Tibial nerve (tissue), 4 donors: ENCODE data around the gene MRPL40. TPM values are rescaled to one million over a fixed set of nuclear protein-coding genes. Genes with fewer than 3 reads are reported as not detected.

ENCODE experiments used
- DNase-seq, 2 donors: peaks; one replicate each; pipeline ENCODE4 v3.0.0-alpha.2; 2019; ENCODE audit warnings: low spot score in 2 of 2
- H3K27ac ChIP-seq, 4 donors: fragments of 200-600 bp; sonication (generic) in 3 of 4; one replicate each; pipeline ENCODE4 v1.5.1; 2017 to 2019; ENCODE audit warnings: mild to moderate bottlenecking in 1 of 4
- H3K27me3 ChIP-seq, 2 donors: fragments of 200-600 bp; sonication (generic) in 1 of 2; one replicate each; pipeline versions ENCODE4 v1.5.1 to v1.6.0; 2017 to 2019
- H3K36me3 ChIP-seq, 3 donors: fragments of 200-600 bp; sonication (generic); one replicate each; pipeline ENCODE4 v1.5.1; 2018 to 2019
- H3K4me1 ChIP-seq, 4 donors: fragments of 200-600 bp; sonication (generic) in 3 of 4; one replicate each; pipeline ENCODE4 v1.5.1; 2017 to 2019
- H3K4me3 ChIP-seq, 4 donors: fragments of 200-600 bp; sonication (generic) in 3 of 4; one replicate each; pipeline ENCODE4 v1.5.1; 2017 to 2019; ENCODE audit warnings: mild to moderate bottlenecking in 1 of 4, moderate library complexity in 1 of 4
- H3K9me3 ChIP-seq, 4 donors: fragments of 200-600 bp; sonication (generic) in 3 of 4; one replicate each; pipeline ENCODE4 v1.5.1; 2017 to 2019
- EP300 ChIP-seq, 2 donors: sonication (generic); formaldehyde crosslinking; IDR thresholded peaks; one replicate each; pipeline ENCODE4 v1.6.1; 2017; ENCODE audit warnings: antibody characterized with exemption in 2 of 2, mild to moderate bottlenecking in 1 of 2
- POLR2A ChIP-seq, 2 donors: fragments of 450-650 bp; IDR thresholded peaks; one replicate each; pipeline ENCODE4 v1.6.1; 2017; ENCODE audit warnings: antibody characterized with exemption in 2 of 2, mild to moderate bottlenecking in 2 of 2, moderate library complexity in 2 of 2
- WGBS, 2 donors: methylation state at CpG; one replicate each; pipeline ENCODE4 v1.1.5; 2018; 5-methylcytosine and 5-hydroxymethylcytosine counted together
- total RNA-seq, 4 donors: library from RNA; depleted of rRNA; stranded (reverse); fragments of >200 nt; gene quantifications; one replicate each; pipeline ENCODE4 v1.1.0, GENCODE V29; 2016
- TF ChIP-seq, protein P1 (sequence below), 5 experiments: fragments of 200-600 bp in 3 of 5; fragments of 450-650 bp in 2 of 5; sonication (generic) in 3 of 5; IDR thresholded peaks; one replicate each; pipeline ENCODE4 v1.5.1; 2016 to 2019; ENCODE audit warnings: antibody characterized with exemption in 5 of 5, mild to moderate bottlenecking in 3 of 5, moderate library complexity in 2 of 5

Gene MRPL40
- total RNA-seq, 4 donors from 2014 or later: 11.4 to 37.8 (median 23.8) TPM

DNA sequence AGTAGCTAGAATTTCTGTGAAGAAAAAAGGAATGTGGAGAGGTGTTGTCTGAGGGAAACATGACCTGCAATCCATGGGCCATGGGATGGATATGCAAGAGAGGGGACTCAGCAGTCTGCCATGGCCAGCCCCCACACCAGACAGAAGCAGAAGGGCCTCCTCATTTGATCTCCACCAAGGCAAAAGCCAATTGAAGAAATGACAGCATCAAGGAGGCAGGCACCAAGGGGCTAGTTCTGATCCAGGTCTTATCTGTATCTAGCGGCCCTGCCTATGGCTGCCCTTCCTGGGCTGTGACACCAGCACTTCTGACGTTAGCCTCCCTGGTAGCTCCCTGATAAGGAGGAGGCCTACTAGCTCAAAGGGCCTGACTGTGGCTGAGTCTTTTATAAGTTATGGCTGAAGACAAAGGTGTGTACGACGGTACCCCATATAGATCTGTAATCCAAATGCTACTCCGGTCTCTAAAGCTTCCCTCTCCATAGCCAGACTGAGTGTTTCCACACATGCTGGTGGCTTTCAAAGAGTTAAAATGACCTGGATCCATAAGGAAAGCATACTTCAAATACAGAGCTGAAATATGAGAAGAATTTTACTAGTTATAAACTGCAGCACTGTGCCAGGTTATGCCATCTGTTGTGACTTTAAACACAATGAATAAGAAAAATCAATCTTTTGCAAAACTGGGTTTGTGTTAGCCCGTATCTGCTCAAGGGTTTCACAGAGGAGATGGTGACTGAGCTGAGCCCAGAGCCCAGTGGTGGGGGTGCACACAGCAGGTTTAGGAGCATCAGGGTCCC, 35.2 kb upstream of the MRPL40 start:
- H3K4me3 ChIP-seq: no peak overlapping the region
- no peaks in the 10 kb centered on the region for H3K27me3 ChIP-seq
- no peak overlapping the region for H3K27ac ChIP-seq
- no peaks in the 10 kb centered on the region for H3K9me3 ChIP-seq
- no peaks in the 10 kb centered on the region for H3K4me1 ChIP-seq
- WGBS, 2 donors: 87 to 97% methylated on average over 6 of the region's 6 CpGs
- TF ChIP-seq EP300 (IDR thresholded peaks at IDR 0.05): no peak
- TF ChIP-seq, protein P1, sequence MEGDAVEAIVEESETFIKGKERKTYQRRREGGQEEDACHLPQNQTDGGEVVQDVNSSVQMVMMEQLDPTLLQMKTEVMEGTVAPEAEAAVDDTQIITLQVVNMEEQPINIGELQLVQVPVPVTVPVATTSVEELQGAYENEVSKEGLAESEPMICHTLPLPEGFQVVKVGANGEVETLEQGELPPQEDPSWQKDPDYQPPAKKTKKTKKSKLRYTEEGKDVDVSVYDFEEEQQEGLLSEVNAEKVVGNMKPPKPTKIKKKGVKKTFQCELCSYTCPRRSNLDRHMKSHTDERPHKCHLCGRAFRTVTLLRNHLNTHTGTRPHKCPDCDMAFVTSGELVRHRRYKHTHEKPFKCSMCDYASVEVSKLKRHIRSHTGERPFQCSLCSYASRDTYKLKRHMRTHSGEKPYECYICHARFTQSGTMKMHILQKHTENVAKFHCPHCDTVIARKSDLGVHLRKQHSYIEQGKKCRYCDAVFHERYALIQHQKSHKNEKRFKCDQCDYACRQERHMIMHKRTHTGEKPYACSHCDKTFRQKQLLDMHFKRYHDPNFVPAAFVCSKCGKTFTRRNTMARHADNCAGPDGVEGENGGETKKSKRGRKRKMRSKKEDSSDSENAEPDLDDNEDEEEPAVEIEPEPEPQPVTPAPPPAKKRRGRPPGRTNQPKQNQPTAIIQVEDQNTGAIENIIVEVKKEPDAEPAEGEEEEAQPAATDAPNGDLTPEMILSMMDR (IDR thresholded peaks at IDR 0.05): no peak
- no peak for TF ChIP-seq POLR2A (IDR thresholded peaks at IDR 0.05)
- H3K36me3 ChIP-seq: peaks cover 6 to 96% (median 27%) of the 10 kb centered on the region in 3 donors
- no peak for DNase-seq

DNA sequence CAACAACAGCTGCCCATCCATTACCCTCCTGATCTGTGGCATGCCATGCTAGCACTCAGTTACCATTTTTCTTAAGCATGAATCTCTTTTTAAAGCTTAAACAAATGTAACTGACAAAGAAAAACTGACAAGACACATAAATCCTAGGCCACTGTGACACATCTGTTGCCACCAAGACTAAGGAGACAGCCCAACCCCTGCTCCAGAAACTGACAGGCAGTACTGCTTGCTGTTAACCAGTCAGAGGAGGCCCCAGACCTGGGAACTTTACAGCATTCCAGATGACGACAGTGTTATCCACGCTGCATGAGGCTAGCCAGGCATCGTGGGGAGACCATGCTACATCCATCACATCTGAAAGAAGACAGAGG, 34.6 kb upstream of the MRPL40 start:
- no peak overlapping the region for H3K4me3 ChIP-seq
- TF ChIP-seq POLR2A (IDR thresholded peaks at IDR 0.05) (no peak), EP300 (IDR thresholded peaks at IDR 0.05) (no peak)
- TF ChIP-seq, protein P1 (IDR thresholded peaks at IDR 0.05): no peak
- no peaks in the 10 kb centered on the region for H3K27me3 ChIP-seq
- 81 to 100% methylated on average over 3 of the region's 3 CpGs for WGBS, 2 donors
- DNase-seq: no peak
- no peak overlapping the region for H3K27ac ChIP-seq
- H3K4me1 ChIP-seq: no peaks in the 10 kb centered on the region
- peaks cover 6 to 90% (median 21%) of the 10 kb centered on the region in 3 donors for H3K36me3 ChIP-seq
- H3K9me3 ChIP-seq: no peaks in the 10 kb centered on the region

DNA sequence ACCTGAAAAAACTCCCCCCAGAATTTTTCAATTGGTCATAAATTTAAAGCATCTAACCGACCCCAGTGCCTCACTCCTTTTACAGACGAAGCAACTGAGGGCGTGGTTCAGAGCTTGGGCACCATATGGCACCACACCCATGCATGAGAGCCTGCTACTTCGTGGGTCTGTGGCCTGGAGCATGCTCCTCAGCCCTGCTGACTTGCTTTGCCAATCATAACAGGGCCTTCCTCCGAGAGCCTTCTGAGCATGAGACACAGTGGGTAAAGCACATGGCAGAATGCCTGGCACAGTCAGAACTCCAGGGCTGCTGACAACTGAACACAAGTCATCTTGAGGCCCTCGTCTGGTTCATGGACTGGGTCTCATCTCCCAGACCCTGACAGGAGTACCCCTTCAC, 34.1 kb upstream of the MRPL40 start:
- Histone ChIP-seq H3K27me3 (no peaks in the 10 kb centered on the region), H3K4me1 (no peaks in the 10 kb centered on the region), H3K36me3 (peaks cover 6 to 85% (median 19%) of the 10 kb centered on the region in 3 donors), H3K4me3 (no peak overlapping the region), H3K27ac (no peak overlapping the region), H3K9me3 (no peaks in the 10 kb centered on the region)
- TF ChIP-seq, protein P1 (IDR thresholded peaks at IDR 0.05): no peak
- TF ChIP-seq EP300 (IDR thresholded peaks at IDR 0.05): no peak
- no peak for TF ChIP-seq POLR2A (IDR thresholded peaks at IDR 0.05)
- WGBS, 2 donors: 75 to 81% methylated on average over 6 of the region's 6 CpGs
- DNase-seq: no peak

GRCh38 chr22:19398652-19399051, 33.7 kb upstream of the MRPL40 start:
- DNase-seq: no peak
- Histone ChIP-seq H3K27me3 (no peaks in the 10 kb centered on the region), H3K4me1 (no peaks in the 10 kb centered on the region), H3K36me3 (peaks cover 6 to 81% (median 19%) of the 10 kb centered on the region in 3 donors), H3K27ac (no peak overlapping the region), H3K4me3 (no peak overlapping the region), H3K9me3 (no peaks in the 10 kb centered on the region)
- TF ChIP-seq, protein P1 (IDR thresholded peaks at IDR 0.05): no peak
- no peak for TF ChIP-seq EP300 (IDR thresholded peaks at IDR 0.05)
- no peak for TF ChIP-seq POLR2A (IDR thresholded peaks at IDR 0.05)
- WGBS, 2 donors: 82 to 85% methylated on average over 2 of the region's 2 CpGs

- H3K4me3 ChIP-seq: no peak overlapping the region
- no peak overlapping the region for H3K27ac ChIP-seq
- H3K36me3 ChIP-seq: peaks cover 0 to 79% (median 8%) of the 10 kb centered on the region in 3 donors
- no peaks in the 10 kb centered on the region for H3K4me1 ChIP-seq
- no peaks in the 10 kb centered on the region for H3K27me3 ChIP-seq
- no peaks in the 10 kb centered on the region for H3K9me3 ChIP-seq
- WGBS, 2 donors: 92 to 93% methylated on average over 6 of the region's 6 CpGs
- DNase-seq: no peak
- TF ChIP-seq EP300 (IDR thresholded peaks at IDR 0.05) (no peak), POLR2A (IDR thresholded peaks at IDR 0.05) (no peak)
- TF ChIP-seq, protein P1 (IDR thresholded peaks at IDR 0.05): no peak
Measured at GRCh38 chr22:19400881-19401280, 31.5 kb upstream of the MRPL40 start.
